Colonic mucosa (tissue), 4 donors: ENCODE results near the gene NOB1. TPM values are rescaled to one million over a fixed set of nuclear protein-coding genes. Genes with fewer than 3 reads are reported as not detected.

ENCODE experiments used
- DNase-seq: peaks from one replicate; pipeline ENCODE4 v3.0.0-alpha.2; 2020
- H3K27ac ChIP-seq: fragments of 200-600 bp; one replicate; pipeline ENCODE4 v1.8.0; 2021
- H3K27me3 ChIP-seq: fragments of 200-600 bp; one replicate; pipeline ENCODE4 v1.8.0; 2021
- H3K36me3 ChIP-seq: fragments of 200-600 bp; one replicate; pipeline ENCODE4 v1.8.0; 2021
- H3K4me1 ChIP-seq: fragments of 200-600 bp; one replicate; pipeline ENCODE4 v1.8.0; 2021; ENCODE audit warnings: mild to moderate bottlenecking
- H3K4me3 ChIP-seq: fragments of 200-600 bp; one replicate; pipeline ENCODE4 v1.8.0; 2021
- H3K9ac ChIP-seq, 2 donors: one replicate each; pipeline ENCODE4 v1.7.0; 2013; ENCODE audit warnings: control low read depth in 2 of 2, low read depth in 2 of 2, low read length in 2 of 2
- H3K9me3 ChIP-seq: fragments of 200-600 bp; one replicate; pipeline ENCODE4 v1.8.0; 2021
- intact Hi-C: fragments of 100-400 bp; cut with DNase I; formaldehyde crosslinking; loops from one replicate; pipeline ENCODE4 v1.14.1; 2022
- total RNA-seq, 2 donors: library from RNA; stranded (reverse); fragmentation: NEBNext Ultra II Directional in 1 of 2; extraction: Animal tissue kit (Norgen Biotek cat#: 25700) in 1 of 2; gene quantifications; one replicate each; pipeline ENCODE4 v1.2.1, GENCODE V29; 2021
- TF ChIP-seq, protein P1 (sequence below): fragments of 200-600 bp; IDR thresholded peaks from one replicate; pipeline ENCODE4 v1.8.0; 2022; ENCODE audit warnings: antibody characterized with exemption, mild to moderate bottlenecking
- donor health status: healthy.
- donor health status: DM: no; HTN: no; CAD: no.
- donor health status: DM: no; HTN: no; CAD: no.

NOB1 gene
- total RNA-seq, 2 donors from 2014 or later: 36.3 to 45.8 TPM

- H3K4me3 ChIP-seq: no peak overlapping the region
- H3K4me1 ChIP-seq: no peaks in the 10 kb centered on the region
- TF ChIP-seq, protein P1, sequence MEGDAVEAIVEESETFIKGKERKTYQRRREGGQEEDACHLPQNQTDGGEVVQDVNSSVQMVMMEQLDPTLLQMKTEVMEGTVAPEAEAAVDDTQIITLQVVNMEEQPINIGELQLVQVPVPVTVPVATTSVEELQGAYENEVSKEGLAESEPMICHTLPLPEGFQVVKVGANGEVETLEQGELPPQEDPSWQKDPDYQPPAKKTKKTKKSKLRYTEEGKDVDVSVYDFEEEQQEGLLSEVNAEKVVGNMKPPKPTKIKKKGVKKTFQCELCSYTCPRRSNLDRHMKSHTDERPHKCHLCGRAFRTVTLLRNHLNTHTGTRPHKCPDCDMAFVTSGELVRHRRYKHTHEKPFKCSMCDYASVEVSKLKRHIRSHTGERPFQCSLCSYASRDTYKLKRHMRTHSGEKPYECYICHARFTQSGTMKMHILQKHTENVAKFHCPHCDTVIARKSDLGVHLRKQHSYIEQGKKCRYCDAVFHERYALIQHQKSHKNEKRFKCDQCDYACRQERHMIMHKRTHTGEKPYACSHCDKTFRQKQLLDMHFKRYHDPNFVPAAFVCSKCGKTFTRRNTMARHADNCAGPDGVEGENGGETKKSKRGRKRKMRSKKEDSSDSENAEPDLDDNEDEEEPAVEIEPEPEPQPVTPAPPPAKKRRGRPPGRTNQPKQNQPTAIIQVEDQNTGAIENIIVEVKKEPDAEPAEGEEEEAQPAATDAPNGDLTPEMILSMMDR: no peak
- H3K27ac ChIP-seq: no peak overlapping the region
- no peaks in the 10 kb centered on the region for H3K27me3 ChIP-seq
- H3K9ac ChIP-seq: no peak overlapping the region
- intact Hi-C loops: loop anchor here (10.0 kb wide), 1 partner anchor 54 kb away; no protein-coding TSS in a partner anchor
- peaks cover 10% of the 10 kb centered on the region for H3K36me3 ChIP-seq
- DNase-seq: no peak
- H3K9me3 ChIP-seq: no peaks in the 10 kb centered on the region
Observed at GRCh38 chr16:69698404-69698803, 56.3 kb downstream of the NOB1 start.

- Histone ChIP-seq H3K27ac (no peak overlapping the region), H3K36me3 (peaks cover 15% of the 10 kb centered on the region), H3K27me3 (no peaks in the 10 kb centered on the region), H3K9ac (no peak overlapping the region), H3K9me3 (no peaks in the 10 kb centered on the region), H3K4me1 (no peaks in the 10 kb centered on the region), H3K4me3 (no peak overlapping the region)
- DNase-seq: no peak
- TF ChIP-seq, protein P1: no peak
- intact Hi-C loops: loop anchor here (10.0 kb wide), 1 partner anchor 49 kb away; no protein-coding TSS in a partner anchor
Observed at GRCh38 chr16:69693916-69694315, 60.8 kb downstream of the NOB1 start.

GRCh38 chr16:69691980-69692911 lies 62.5 kb downstream of the NOB1 start:
- H3K9me3 ChIP-seq: no peaks in the 10 kb centered on the region
- no peak overlapping the region for H3K9ac ChIP-seq
- intact Hi-C loops: loop anchor here (10.0 kb wide), 1 partner anchor 47 kb away; no protein-coding TSS in a partner anchor
- no peaks in the 10 kb centered on the region for H3K4me1 ChIP-seq
- peaks cover 15% of the 10 kb centered on the region for H3K36me3 ChIP-seq
- no peak for DNase-seq
- H3K4me3 ChIP-seq: no peak overlapping the region
- H3K27me3 ChIP-seq: no peaks in the 10 kb centered on the region
- no peak overlapping the region for H3K27ac ChIP-seq
- TF ChIP-seq, protein P1: no peak

Other genes starting within 250 kb of the NOB1 start
- 10 to 100 TPM; 18.4 to 30.2 TPM for gene NFAT5, start 189.0 kb downstream of the NOB1 start, total RNA-seq
- 100 to 1,000 TPM in 1 of 2 donors, 10 to 100 TPM in 1; 94.6 to 134 TPM for gene NQO1, start 28.4 kb downstream of the NOB1 start, total RNA-seq
- gene WWP2, start 7.4 kb upstream of the NOB1 start, total RNA-seq: 100 to 1,000 TPM in 1 of 2 donors, 10 to 100 TPM in 1; 73.2 to 102 TPM
- gene CLEC18A, start 196.4 kb upstream of the NOB1 start, total RNA-seq: 1 to 10 TPM in 1 of 2 donors, under 1 TPM in 1; 0.32 to 4.2 TPM